Stimulated activated CD4-positive, alpha-beta T cell treated with anti-CD3 and anti-CD28 coated beads, TNF-alpha, amount 100 ng/mL, for 4 hours (primary cell): Measurements from ENCODE around the gene SPOUT1.
"Not testable (repeated sequence)": the region's sequence is repeated elsewhere in the genome, so short reads cannot be mapped to it uniquely, and the experiment has no call there.

Source experiments
- DNase-seq, 3 experiments: peaks; one replicate each; pipeline ENCODE4 v3.0.0-alpha.2; 2020; ENCODE audit warnings: low read depth in 3 of 3

Gene SPOUT1

DNA sequence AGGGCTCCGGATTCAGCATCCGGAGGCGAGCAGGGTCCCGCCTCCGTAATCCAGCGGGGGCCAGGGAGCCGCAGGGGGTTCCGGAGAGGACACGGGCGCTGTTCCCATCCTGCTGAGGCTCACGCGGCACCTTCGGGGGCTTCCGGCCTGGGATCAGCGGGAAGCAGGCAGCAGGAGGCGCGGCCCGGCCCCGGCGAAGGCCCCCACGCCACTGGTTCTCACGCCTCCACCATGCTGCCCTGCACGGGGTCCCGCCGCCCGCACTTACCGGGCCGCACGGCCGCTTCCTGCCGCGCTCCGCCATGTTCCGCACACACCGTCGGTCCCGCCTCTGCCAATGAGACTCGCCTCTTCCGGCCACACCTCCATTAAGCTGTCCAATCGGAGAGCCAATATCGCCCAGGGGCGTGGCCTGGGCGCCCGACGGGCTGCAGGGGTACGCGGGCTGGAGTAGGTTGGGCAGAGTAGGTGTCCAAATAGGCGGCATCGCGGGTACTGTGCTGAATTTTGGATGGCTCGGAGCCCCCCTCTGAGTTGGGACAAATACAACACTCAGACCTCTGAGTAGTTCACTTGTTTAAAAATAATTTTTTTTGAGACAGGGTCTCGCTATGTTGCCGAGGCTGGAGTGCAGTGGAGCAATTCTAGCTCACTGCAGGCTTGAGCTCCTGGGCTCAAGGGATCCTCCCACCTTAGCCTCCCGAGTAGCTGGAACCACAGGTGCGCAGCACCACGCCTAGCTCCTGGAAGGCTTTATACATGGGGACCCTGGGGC is at the start of gene SPOUT1:
Gene SPOUT1 (minus strand): TSS at position 318 of the 775 bp plus-strand sequence. CDS start 14 bp downstream, at position 304.
- peak; percentile 85 to 90 (median 87) for DNase-seq

DNA sequence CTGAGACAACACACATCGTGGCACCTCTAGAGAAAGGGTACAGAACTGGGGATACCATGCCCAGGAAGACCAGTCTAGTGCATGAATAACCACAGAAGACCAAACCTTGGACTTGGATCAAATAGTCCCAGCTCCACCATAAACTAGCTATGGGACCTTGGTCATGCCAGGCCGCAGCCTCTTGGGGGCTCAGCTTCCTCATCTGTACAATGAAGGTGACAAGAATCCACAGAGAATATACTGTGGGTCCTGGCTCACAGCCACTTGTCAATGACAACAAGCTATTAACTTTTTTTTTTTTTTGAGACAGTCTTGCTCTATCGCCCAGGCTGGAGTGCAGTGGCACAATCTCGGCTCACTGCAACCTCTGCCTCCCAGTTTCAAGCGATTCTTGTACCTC is 48.3 kb upstream of the SPOUT1 start:
- DNase-seq = no peak

- not testable (repeated sequence) for DNase-seq
Observed at GRCh38 chr9:128870941-128871265, 41.3 kb upstream of the SPOUT1 start.

DNA sequence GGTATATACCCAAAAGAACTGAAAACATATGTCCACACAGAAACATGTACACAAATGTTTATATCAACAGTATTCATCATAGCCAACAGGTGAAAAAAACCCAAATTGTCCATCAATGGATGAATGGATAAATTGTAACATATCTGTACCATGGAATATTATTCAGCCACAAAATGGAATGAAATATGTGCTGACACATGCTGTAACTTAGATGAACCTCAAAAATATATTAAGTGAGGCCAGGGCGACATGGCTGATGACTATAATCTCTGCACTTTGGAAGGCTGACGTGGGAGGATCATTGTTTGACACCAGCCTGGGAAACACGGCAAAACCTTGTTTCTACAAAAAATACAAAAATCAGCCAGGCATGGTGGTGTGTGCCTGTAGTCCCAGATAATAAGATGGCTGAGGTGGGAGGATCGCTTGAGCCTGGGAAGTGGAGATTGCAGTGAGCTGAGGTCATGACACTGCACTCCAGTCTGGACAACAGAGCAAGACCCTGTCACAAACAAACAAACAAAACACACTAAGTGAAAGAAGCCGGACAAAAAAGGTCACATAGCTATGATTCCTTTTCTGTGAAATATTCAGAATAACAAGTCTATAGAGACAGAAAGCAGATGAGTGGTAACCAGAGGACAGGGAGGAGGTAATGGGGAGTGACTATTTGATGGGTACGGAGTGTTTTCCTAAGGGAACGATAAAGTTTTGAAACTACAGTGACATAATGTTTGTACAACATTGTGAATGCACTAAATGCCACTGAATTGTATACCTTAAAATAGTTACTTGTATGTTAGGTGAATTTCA is 40.7 kb upstream of the SPOUT1 start:
- no peak for DNase-seq

DNA sequence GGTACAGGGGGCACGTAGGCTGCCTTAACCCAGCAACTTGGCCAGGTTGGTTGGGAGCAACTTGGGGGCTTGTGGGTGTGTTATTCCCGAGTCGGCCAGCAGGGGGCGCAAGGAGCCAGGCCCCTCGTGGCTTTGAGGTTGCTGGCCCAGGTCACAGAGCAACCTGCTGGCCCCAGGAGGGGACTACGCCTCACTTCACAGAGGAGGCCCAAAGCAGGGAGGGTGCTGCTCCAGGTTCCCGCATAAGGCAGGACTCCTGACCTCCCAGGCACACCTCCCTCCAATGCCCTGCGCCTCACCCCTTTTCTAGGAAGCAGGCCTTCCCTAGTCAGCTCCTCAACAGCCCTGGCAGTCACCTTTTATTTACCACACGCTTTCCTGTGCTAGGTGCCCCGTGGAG is 34.1 kb upstream of the SPOUT1 start:
- peak; percentile 71 to 86 (median 77) for DNase-seq

DNA sequence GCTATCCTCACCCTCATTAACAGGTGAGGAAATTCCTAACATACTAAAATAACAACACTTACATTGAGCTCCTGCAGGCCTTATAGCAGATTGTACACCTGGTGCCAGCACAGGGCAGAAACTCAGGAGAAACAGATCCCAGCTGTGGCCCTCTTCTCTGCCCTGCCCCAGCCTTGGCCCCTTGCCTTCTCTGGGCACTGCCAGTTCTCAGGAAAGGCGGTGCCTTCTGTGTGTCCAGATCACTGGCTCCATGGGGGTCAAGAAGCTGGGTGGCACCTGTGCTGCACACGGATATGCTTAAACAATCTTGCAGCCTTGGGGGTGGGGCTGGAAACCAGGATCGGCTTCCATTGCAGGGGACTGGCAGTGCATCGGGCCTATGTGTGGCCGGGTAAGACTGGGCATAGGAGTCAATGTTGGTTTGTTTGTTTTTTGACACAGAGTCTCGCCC is 32.8 kb upstream of the SPOUT1 start:
- DNase-seq = no peak

- DNase-seq = no peak
Observed at GRCh38 chr9:128861501-128861900, 31.9 kb upstream of the SPOUT1 start.

GRCh38 chr9:128860937-128861336 is 31.3 kb upstream of the SPOUT1 start:
- DNase-seq = no peak

DNA sequence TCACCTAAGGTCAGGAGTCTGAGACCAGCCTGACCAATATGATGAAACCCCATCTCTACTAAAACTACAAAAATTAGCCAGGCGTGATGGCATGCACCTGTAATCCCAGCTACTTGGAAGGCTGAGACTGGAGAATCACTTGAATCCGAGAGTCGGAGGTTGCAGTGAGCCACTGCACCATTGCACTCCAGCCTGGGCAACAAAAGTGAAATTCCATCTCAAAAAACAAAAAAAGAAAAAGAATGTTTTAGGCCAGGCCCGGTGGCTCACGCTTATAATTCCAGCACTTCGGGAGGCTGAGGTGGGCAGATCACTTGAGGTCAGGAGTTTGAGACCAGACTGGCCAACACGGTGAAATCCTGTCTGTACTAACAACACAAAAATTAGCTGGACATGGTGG is 28.9 kb upstream of the SPOUT1 start:
- not testable (repeated sequence) for DNase-seq

- DNase-seq = not testable (repeated sequence)
Observed at GRCh38 chr9:128854454-128854853, 24.9 kb upstream of the SPOUT1 start.

- not testable (repeated sequence) for DNase-seq
Observed at GRCh38 chr9:128852646-128853045, 23.1 kb upstream of the SPOUT1 start.

DNA sequence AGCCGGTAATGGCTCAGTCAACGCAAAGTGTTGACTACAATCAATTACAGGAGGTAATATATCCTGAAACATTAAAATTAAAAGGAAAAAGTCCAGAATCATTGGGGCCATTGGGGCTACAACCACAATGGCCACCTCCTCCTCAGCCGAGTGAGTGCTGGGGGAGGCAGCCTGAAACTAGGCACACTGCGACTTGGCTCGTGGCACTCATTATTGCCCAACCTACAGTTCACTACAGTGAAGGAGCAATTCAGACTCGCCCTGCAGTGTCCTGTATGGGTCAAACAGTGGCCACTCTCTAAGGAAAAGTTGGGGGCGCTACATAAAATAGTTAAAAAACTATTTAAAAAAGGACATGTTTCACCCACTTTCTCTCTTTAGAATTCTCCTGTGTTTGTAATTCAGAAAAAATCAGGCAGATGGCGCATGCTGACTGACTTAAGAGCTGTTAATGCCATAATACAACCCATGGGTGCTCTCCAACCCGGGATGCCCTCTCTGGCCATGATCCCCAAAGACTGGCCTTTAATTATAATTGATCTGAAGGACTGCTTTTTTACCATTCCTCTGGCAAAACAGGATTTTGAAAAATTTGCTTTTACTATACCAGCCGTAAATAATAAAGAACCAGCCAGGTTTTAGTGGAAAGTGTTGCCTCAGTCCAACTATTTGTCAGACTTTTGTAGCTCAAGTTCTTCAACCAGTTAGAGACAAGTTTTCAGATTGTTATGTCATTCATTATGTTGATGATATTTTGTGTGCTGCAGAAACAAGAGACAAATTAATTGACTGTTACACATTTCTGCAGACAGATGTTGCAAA is 22.4 kb upstream of the SPOUT1 start:
- not testable (repeated sequence) for DNase-seq

DNA sequence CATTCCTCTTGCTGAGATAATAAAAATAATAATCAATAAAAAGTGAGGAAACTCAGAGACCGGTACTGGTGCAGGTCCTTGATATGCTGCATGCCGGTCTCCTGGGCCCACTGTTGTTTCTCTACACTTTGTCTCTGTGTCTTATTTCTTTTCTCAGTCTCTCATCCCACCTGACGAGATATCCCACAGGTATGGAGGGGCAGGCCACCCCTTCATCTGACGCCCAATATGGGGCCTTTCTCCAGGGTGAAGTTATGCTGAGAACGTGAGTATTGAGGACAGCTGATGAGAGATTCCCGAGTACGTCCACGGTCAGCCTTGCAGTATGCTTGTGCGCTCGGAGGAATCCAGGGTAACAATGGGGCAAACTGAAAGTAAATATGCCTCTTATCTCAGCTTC is 21.4 kb upstream of the SPOUT1 start:
- not testable (repeated sequence) for DNase-seq

GRCh38 chr9:128847803-128848202 is 18.2 kb upstream of the SPOUT1 start:
- no peak for DNase-seq

GRCh38 chr9:128846680-128847030 is 17.1 kb upstream of the SPOUT1 start:
- no peak for DNase-seq

DNA sequence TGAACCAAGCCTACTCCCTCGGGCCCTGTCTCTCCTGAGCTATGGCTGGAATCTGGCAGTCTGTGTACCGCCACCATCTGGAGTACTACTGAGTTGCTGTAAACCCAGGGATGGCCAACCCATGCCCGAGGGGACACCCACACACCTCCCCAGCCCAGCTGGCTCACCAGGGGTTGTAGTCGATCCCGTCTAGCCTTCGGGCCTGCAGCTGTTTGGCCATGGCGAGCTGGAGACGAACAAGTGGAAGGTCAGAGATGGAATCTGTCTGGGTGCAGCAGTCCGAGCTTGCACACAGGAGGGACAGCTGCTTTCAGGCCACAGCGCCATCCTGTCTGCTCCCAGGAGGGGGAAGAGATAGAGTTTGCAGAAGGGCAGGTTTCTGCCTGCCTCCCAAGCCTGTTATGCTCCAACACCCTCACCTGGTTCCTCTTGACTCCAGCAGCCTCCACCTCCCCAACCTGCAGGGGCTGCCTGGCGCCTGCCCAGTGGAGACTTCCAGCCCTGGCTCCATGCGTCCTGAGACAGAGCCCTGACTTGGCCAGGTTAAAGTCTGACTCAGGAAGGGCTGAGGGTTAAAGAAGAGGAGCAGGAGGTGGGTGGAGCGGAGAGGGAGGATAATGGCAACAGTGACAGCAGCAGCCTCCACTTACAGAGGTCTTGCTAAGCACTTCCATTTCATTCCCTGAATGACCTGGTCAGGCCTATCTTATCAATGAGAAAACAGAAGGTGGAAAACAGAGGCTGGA is 15.8 kb upstream of the SPOUT1 start:
- no peak for DNase-seq

DNA sequence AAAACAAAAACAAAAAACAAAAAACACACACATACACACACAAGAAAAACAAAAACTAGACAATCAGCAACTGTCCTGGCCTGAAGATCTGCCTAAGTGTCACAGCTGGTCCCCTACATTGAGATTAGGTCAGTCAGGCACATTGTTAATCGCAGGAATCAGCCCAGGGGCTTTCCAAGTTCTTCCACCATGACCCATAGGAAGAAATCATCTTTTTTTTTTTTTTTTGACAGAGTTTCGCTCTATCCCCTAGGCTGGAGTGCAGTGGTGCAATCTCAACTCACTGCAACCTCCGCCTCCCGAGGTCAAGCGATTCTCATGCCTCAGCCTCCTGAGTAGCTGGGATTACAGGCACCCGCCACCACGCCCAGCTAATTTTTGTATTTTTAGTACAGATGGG is 13.6 kb upstream of the SPOUT1 start:
- not testable (repeated sequence) for DNase-seq

GRCh38 chr9:128841694-128842492 is 12.3 kb upstream of the SPOUT1 start:
- no peak for DNase-seq

GRCh38 chr9:128840524-128840923 is 10.9 kb upstream of the SPOUT1 start:
- DNase-seq = no peak

- no peak for DNase-seq
Observed at GRCh38 chr9:128838338-128838737, 8.7 kb upstream of the SPOUT1 start.
